ENCODE data around the gene PERP. TPM values are rescaled to one million over a fixed set of nuclear protein-coding genes. Genes with fewer than 3 reads are reported as not detected.

PERP gene
- polyA plus RNA-seq, 1 donor from 2014 or later: 0.79 TPM

GRCh38 chr6:138098306-138098705 is 8.9 kb downstream of the PERP start:
- Histone ChIP-seq H4K20me1 (ENCODE audit: insufficient read depth) (no peaks in the 10 kb centered on the region), H3K79me2 (replicated peaks; ENCODE audit: insufficient read depth, low read length) (no peaks in the 10 kb centered on the region), H3K36me3 (ENCODE audit: insufficient read depth, low read length) (no peaks in the 10 kb centered on the region)

GRCh38 chr6:138094260-138094659 is 13.0 kb downstream of the PERP start:
- Histone ChIP-seq H3K9ac (ENCODE audit: low read length) (no peak overlapping the region), H3K4me3 (ENCODE audit: low read length) (no peak overlapping the region), H3K4me2 (ENCODE audit: low read length) (no peak overlapping the region), H3K27me3 (ENCODE audit: insufficient read depth, low read depth, low read length) (no peaks in the 10 kb centered on the region), H2AFZ (ENCODE audit: low read depth, low read length) (no peak overlapping the region), H3F3A (ENCODE audit: insufficient read depth, low read length, poor library complexity, severe bottlenecking) (no peaks in the 10 kb centered on the region), H3K36me3 (ENCODE audit: insufficient read depth, low read length) (no peaks in the 10 kb centered on the region), H4K20me1 (ENCODE audit: insufficient read depth) (no peaks in the 10 kb centered on the region), H3K9me3 (ENCODE audit: low read length) (no peaks in the 10 kb centered on the region), H3K9me2 (ENCODE audit: insufficient read depth, low read length) (no peaks in the 10 kb centered on the region), H3K79me2 (replicated peaks; ENCODE audit: insufficient read depth, low read length) (no peaks in the 10 kb centered on the region), H3K27ac (ENCODE audit: low read length) (no peak overlapping the region)
- TF ChIP-seq MXI1 (conservative IDR thresholded peaks at IDR 0.05; ENCODE audit: poor library complexity, severe bottlenecking) (no peak), EP300 (conservative IDR thresholded peaks at IDR 0.05; ENCODE audit: poor library complexity, severe bottlenecking) (no peak), EZH2 (IDR thresholded peaks at IDR 0.05; ENCODE audit: borderline replicate concordance, insufficient read depth, low read length, poor library complexity, severe bottlenecking) (no peak)

More at GRCh38 chr6:138098306-138098705, 8.9 kb downstream of the PERP start:
- Histone ChIP-seq H3K9me2 (ENCODE audit: insufficient read depth, low read length) (no peaks in the 10 kb centered on the region), H2AFZ (ENCODE audit: low read depth, low read length) (no peak overlapping the region), H3K4me2 (ENCODE audit: low read length) (no peak overlapping the region), H3F3A (ENCODE audit: insufficient read depth, low read length, poor library complexity, severe bottlenecking) (no peaks in the 10 kb centered on the region), H3K9me3 (ENCODE audit: low read length) (no peaks in the 10 kb centered on the region), H3K27me3 (ENCODE audit: insufficient read depth, low read depth, low read length) (no peaks in the 10 kb centered on the region), H3K27ac (ENCODE audit: low read length) (no peak overlapping the region), H3K9ac (ENCODE audit: low read length) (no peak overlapping the region), H3K4me3 (ENCODE audit: low read length) (no peak overlapping the region)
- TF ChIP-seq EP300 (conservative IDR thresholded peaks at IDR 0.05; ENCODE audit: poor library complexity, severe bottlenecking): no peak
- TF ChIP-seq TAF1 (IDR thresholded peaks at IDR 0.05; ENCODE audit: low read depth): no peak

GRCh38 chr6:138093632-138094031 is 13.6 kb downstream of the PERP start:
- Histone ChIP-seq H3F3A (ENCODE audit: insufficient read depth, low read length, poor library complexity, severe bottlenecking) (no peaks in the 10 kb centered on the region), H3K4me2 (ENCODE audit: low read length) (no peak overlapping the region), H3K9me2 (ENCODE audit: insufficient read depth, low read length) (no peaks in the 10 kb centered on the region), H3K27ac (ENCODE audit: low read length) (no peak overlapping the region), H3K9ac (ENCODE audit: low read length) (no peak overlapping the region), H2AFZ (ENCODE audit: low read depth, low read length) (no peak overlapping the region), H3K79me2 (replicated peaks; ENCODE audit: insufficient read depth, low read length) (no peaks in the 10 kb centered on the region), H3K4me3 (ENCODE audit: low read length) (no peak overlapping the region), H3K36me3 (ENCODE audit: insufficient read depth, low read length) (no peaks in the 10 kb centered on the region), H3K9me3 (ENCODE audit: low read length) (no peaks in the 10 kb centered on the region), H3K27me3 (ENCODE audit: insufficient read depth, low read depth, low read length) (no peaks in the 10 kb centered on the region), H4K20me1 (ENCODE audit: insufficient read depth) (no peaks in the 10 kb centered on the region)
- TF ChIP-seq POLR2AphosphoS5 (IDR thresholded peaks at IDR 0.05): no peak
- TF ChIP-seq EP300 (conservative IDR thresholded peaks at IDR 0.05; ENCODE audit: poor library complexity, severe bottlenecking): no peak
- TF ChIP-seq TAF1 (IDR thresholded peaks at IDR 0.05; ENCODE audit: low read depth): no peak
- no peak for TF ChIP-seq MXI1 (conservative IDR thresholded peaks at IDR 0.05; ENCODE audit: poor library complexity, severe bottlenecking)
- TF ChIP-seq CTCF (IDR thresholded peaks at IDR 0.05; ENCODE audit: poor library complexity, severe bottlenecking): no peak
- no peak for TF ChIP-seq SMC3 (conservative IDR thresholded peaks at IDR 0.05; ENCODE audit: poor library complexity)
- no peak for TF ChIP-seq EZH2 (IDR thresholded peaks at IDR 0.05; ENCODE audit: borderline replicate concordance, insufficient read depth, low read length, poor library complexity, severe bottlenecking)
- TF ChIP-seq REST (IDR thresholded peaks at IDR 0.05; ENCODE audit: borderline replicate concordance): no peak
- TF ChIP-seq RAD21 (conservative IDR thresholded peaks at IDR 0.05): no peak

Measured in neural cell (in vitro differentiated cells).